ENCODE results near the gene CASP2.

GRCh38 chr7:143296686-143297085 is 8.5 kb downstream of the CASP2 start:
- no peak for TF ChIP-seq CTCF (IDR thresholded peaks at IDR 0.05)
- no peak for TF ChIP-seq CHD2 (IDR thresholded peaks at IDR 0.05; ENCODE audit: low read length, partially characterized antibody)
- TF ChIP-seq USF1 (IDR thresholded peaks at IDR 0.05; ENCODE audit: borderline replicate concordance, low read depth) = no peak
- no peak for TF ChIP-seq YY1 (IDR thresholded peaks at IDR 0.05; ENCODE audit: low read depth)
- no peak for TF ChIP-seq GABPA (IDR thresholded peaks at IDR 0.05; ENCODE audit: low read depth)
- TF ChIP-seq TAF1 (IDR thresholded peaks at IDR 0.05; ENCODE audit: borderline replicate concordance, low read depth, low read length) = no peak

All from SK-N-SH (cell line).